HG02870 (cell line): ENCODE results near the gene COA1.
A peak's percentile ranks its signal among the peaks of the same experiment; 100 is the strongest.
"Not testable (repeated sequence)": the region's sequence is repeated elsewhere in the genome, so short reads cannot be mapped to it uniquely, and the experiment has no call there.

ENCODE experiments used
- ATAC-seq: cut with Tn5 transposase; IDR thresholded peaks from one replicate; pipeline ENCODE4 v1.9.1; 2021; ENCODE audit warnings: mild to moderate bottlenecking, moderate library complexity; ENCODE audit not compliant: unreplicated experiment

COA1 gene

GRCh38 chr7:43636093-43636492, 93.2 kb downstream of the COA1 start:
- ATAC-seq, result no peak

- no peak for ATAC-seq
These were observed 94.9 kb downstream of the COA1 start for GRCh38 chr7:43634384-43634783.

GRCh38 chr7:43632746-43633145, 96.6 kb downstream of the COA1 start:
- no peak for ATAC-seq

GRCh38 chr7:43631559-43631958, 97.8 kb downstream of the COA1 start:
- peak; percentile 58 for ATAC-seq

- no peak for ATAC-seq
These were observed 98.8 kb downstream of the COA1 start for GRCh38 chr7:43630482-43630881.

- no peak for ATAC-seq
These were observed 99.5 kb downstream of the COA1 start for GRCh38 chr7:43629857-43630256.

GRCh38 chr7:43628431-43628830, 100.9 kb downstream of the COA1 start:
- no peak for ATAC-seq

GRCh38 chr7:43627798-43628197, 101.5 kb downstream of the COA1 start:
- ATAC-seq, result not testable (repeated sequence)

- no peak for ATAC-seq
These were observed 102.6 kb downstream of the COA1 start for GRCh38 chr7:43626695-43627094.

GRCh38 chr7:43625980-43626379, 103.3 kb downstream of the COA1 start:
- ATAC-seq, result no peak

GRCh38 chr7:43625453-43625852, 103.9 kb downstream of the COA1 start:
- ATAC-seq, result peak; percentile 44

- no peak for ATAC-seq
These were observed 105.2 kb downstream of the COA1 start for GRCh38 chr7:43624156-43624555.

- no peak for ATAC-seq
These were observed 107.4 kb downstream of the COA1 start for GRCh38 chr7:43621729-43622448.

GRCh38 chr7:43619213-43620012, 109.9 kb downstream of the COA1 start:
- no peak for ATAC-seq

- no peak for ATAC-seq
These were observed 111.2 kb downstream of the COA1 start for GRCh38 chr7:43618073-43618472.

GRCh38 chr7:43616977-43617376, 112.3 kb downstream of the COA1 start:
- no peak for ATAC-seq

GRCh38 chr7:43615558-43616145, 113.7 kb downstream of the COA1 start:
- ATAC-seq, result no peak

- peak; percentile 84 for ATAC-seq
These were observed 116.4 kb downstream of the COA1 start for GRCh38 chr7:43612599-43613589.

- no peak for ATAC-seq
These were observed 117.2 kb downstream of the COA1 start for GRCh38 chr7:43612128-43612527.

- no peak for ATAC-seq
These were observed 120.2 kb downstream of the COA1 start for GRCh38 chr7:43609097-43609496.

GRCh38 chr7:43604251-43604650, 125.1 kb downstream of the COA1 start:
- no peak for ATAC-seq
